HG02943 (cell line): Measurements from ENCODE around the gene ANKRD65.
"Not testable (repeated sequence)": the region's sequence is repeated elsewhere in the genome, so short reads cannot be mapped to it uniquely, and the experiment has no call there.

Experiments
- ATAC-seq: cut with Tn5 transposase; IDR thresholded peaks from one replicate; pipeline ENCODE4 v1.9.1; 2021; ENCODE audit warnings: mild to moderate bottlenecking, low read depth, moderate library complexity; ENCODE audit not compliant: unreplicated experiment

The ANKRD65 gene

DNA sequence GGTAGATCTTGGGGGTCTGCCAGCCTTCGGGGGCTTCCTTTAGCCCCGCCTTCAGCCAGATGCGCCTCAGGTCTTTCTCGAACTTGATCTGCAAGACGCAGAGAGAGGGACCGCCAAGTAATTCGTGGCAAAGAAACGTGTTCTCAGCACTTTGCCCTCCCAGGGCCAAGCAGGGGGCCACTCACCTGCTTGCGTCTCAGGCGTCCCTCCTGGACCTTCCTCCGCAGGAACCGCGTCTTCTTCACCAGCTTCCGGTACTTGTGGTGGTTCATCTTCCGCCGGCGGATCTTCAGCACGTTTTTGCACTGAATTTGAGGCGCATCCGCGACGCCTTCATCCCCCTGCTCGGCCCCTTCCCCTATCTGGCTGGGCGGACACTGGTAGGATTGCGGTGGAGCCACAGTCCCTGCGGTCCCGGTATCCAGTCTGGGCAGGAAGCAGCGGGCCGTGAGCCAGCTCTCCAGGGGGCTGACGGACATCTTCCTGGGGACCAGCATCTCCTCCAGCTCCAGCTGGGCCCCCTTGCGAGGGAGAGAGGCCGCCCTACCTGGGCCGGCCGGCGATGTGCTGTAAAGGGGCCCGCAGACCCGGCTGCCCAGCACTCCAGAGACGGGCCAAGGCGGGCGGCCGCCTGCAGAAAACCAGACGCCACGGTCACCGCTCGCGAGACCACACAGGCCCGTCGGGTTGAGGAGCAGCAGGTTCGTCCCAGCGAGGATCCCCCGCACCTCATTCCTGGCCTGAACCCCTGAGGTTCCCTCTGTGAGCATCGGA lies 47.1 kb downstream of the ANKRD65 start:
- no peak for ATAC-seq

DNA sequence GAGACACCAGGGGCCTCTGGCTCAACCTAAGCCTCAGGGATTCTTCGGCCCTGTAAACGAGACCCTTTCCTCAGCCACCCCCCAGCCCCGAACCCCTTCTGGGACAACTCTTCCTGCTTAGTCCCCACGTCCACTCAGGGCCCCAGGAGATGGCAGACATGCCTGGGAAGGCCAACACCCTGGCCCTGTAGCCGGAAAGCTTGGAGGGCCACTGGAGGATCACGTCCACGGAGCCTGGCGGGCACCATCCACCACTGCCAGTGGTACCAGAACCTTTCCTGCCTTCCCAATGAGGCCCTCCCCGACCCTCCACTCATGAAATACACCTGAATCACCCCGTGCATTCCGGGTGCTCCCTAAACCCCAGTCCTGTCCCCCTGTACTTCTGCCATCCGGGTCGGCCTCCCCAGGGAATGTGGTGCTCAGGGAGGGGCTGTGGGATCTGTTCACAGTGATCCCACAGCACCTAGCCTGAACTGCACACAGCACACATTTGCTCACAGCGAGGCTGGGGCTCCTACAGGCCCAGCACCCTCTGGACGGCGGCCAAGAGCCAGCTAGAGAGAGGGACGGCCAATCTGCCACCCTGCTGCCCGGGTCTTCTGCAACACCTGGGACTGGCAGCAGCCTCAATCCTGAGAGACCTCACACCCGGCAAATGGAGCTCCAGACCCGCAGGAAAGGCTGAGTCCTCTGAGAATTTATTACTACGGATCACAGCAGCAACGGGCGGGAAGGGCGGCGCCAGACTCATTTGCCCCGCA lies 47.8 kb downstream of the ANKRD65 start:
- ATAC-seq = no peak

DNA sequence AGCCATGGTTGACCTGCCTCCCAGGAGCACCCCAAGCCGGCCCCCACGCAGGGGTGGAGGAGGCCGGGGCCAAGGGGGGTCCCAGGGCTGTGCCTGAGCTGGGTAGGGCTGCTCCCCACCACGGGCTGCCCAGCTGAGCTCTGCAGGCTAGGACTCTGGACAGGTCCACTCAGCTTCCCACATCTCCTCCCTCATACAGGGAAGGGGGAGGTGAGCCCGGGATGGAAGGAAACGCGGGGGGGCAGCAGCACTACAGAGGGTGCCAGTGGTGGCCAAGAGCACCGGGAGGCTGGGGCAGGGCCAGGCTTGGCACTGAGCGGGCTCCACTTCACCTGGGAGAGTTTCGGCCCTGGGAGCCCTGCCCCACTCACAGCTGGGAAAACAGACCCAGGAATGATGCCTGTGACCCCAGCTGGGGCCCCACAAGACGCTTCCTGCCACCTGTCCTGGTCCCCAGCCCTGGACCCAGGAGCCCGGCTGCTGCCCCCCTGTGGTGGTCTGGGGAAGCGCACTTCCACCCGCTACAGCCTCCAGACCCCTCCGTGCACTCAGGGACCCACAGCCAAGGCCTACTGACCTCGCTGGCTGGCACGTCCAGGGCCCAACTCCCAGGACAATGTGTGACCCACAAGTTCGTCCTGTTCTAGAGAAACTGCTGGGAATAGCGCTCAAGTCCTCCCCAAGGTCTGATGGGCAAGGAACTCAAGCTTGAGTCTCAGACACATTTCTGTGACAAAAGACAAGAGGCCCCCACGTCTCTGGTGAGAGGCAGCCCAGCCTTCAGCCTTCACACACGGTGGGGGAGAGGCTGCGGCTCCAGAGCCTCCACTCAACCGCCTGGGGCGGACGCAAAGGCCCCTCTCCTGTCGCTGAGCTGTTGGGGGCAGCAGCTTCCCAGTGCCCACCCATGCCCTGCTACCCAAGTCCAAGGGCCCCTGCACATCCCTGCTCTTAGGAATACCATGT lies 49.0 kb downstream of the ANKRD65 start:
- ATAC-seq = no peak

DNA sequence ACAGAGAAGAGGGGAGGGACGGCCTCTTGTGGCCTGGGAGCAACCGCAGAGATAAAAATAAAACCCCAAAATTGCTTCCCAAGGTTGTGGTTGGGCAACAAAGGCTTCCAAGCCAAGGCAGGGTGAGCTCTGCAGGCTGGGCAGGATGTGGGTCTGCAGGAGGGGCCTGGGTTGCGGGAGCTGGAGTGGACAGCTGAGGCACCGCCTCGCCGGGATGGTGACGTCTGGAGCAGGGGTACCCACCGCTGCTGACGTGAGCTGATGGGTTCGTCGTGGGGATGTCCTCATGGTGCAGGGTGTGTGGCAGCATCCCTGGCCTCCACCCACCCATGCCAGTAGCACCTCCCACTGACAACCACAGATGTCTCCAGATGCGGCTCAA lies 49.7 kb downstream of the ANKRD65 start:
- ATAC-seq = no peak

DNA sequence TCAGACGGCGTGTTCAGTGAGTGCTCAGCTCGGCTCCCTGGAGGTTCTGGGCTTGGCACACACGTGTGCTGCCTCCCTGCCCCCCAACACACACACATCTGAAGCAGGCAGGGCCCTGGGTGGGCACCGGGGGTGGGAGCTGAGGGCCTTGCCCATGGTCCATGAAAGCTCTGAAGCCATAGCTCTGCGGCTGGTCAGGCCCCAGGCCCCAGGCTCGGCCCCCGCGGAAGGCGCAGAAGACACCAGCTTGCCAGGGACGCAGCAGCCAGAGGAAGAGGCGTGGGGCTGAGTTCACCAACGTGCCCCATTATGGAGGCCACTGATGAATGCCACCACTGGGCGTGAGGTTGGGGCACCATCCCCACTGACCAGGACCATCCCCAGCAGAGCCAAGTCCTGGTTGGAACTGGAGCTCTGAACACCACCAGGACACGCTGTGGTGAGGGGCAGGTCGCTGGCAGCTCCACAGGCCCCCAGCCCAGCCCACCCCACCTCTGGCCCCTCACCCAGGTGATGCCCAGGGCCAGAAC lies 50.2 kb downstream of the ANKRD65 start:
- no peak for ATAC-seq

DNA sequence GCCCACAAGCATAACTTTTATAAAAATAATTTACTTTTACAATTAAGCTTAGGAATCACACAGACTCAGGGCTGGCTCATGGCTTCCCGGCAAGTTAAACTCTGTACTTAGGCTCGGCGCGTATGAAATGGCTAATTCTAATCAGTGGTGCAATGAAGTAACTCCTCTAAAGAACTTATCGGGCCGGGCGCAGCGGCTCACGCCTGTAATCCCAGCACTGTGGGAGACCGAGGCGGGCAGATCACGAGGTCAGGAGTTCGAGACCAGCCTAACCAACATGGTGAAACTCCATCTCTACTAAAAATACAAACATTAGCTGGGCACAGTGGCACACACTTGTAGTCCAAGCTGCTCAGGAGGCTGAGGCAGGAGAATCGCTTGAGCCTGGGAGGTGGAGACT lies 51.0 kb downstream of the ANKRD65 start:
- ATAC-seq = not testable (repeated sequence)
